Measurements from ENCODE around the gene KIF3A. TPM values are rescaled to one million over a fixed set of nuclear protein-coding genes. Genes with fewer than 3 reads are reported as not detected.
A peak's percentile ranks its signal among the peaks of the same experiment; 100 is the strongest.

Gene KIF3A
- total RNA-seq, 1 donor from 2014 or later: 76.7 TPM

DNA sequence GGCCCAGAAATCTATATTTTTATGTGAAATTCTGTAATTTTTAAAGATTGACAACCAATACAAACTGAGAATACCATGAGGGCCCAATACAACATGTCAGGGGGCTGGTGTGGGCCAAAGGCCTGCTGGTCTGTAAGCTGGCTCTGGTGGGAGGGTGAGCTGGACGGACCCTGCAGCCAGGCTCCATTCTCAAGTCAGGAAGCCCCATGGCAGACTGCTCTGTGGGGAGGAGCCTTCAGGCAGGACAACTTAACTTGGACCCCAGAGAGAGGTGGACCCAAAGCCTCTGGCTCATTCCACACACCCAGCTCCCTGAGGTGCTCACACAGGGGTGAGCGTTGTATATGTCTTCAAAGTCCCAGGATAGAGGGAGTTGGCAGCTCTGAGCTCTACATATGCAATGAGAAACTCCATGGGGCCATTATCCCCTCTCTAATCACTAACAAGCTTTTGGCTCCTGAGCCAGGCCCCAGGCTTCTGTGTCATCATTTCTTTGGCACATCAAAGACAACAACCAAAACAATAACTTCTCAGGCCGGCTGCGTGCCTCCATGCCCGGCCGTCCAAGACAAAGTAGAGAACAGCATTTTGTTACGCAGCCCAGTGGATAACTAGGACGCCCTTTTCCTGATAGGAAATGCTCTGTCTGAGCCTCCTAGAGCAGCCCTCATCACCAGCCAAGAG is 33.3 kb upstream of the KIF3A start:
- peak; percentile 50 for DNase-seq

GRCh38 chr5:132768485-132768868 is 31.1 kb upstream of the KIF3A start:
- no peak for DNase-seq

DNA sequence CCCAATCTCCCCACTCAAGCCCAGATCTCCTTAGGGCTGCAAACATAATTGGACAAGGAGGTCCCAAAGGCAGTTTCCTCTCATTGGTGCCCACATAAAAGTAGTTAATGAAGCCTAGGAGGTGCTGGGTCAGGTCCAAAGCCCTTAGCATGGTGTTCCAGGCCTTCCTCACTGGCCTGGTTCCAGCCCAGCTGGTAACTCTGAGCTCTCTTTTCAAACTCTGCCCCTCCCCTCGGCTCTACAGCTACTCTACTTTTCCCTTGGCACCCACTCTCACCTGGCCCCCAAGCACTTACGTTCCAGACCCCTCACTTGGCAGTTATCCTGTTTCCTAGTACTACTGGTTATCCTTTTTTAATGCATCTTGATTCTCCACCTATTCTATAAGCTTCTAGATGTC is 29.8 kb upstream of the KIF3A start:
- no peak for DNase-seq

DNA sequence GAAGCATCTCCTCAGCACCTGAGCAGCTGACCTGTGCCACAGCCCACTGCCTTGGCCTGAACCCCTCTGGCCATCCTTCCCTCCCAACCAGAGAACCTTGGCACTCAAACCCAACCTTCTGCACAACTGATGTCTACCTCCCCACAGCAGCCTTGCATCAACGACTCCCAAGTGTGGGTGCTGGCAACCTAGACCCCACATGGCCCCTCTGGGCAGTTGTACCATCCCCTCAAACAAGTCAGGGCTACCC is 29.4 kb upstream of the KIF3A start:
- no peak for DNase-seq

- no peak for DNase-seq
These were observed 28.9 kb upstream of the KIF3A start for GRCh38 chr5:132766020-132766805.

DNA sequence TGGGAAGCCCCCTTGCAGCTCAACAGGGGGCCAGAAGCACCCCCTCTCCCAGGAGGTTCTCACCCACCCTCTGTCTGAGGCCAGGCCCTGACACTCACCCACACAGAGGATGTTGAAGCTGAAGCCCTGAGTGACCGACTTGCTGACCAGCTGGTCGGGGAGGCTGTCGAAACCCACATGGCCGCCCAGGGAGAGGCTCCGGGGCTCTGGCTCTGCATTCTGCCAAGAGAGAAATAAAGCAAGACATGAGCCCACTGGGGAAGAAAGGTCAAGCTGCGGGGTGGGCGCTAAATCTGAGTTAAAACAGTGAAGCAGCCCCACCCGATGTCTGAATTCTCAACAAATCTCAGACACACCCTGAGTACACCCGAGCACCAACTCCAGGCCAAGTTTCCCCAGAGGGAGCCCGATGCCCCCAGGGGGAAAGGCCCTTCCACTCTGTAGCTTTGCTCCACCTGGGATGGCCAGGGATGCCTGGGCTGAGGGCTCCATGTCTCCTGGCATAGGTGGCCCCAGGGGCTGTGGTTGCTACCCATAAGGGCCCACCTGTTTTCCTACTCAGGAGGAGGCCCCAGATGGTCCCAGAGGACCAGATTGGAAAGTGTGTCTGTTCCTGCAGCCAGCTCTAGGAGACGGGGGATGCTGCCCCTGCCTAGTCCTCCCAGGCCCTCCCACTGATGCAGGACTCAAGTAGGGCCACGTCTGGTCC is 28.1 kb upstream of the KIF3A start:
- no peak for DNase-seq

- no peak for DNase-seq
These were observed 27.4 kb upstream of the KIF3A start for GRCh38 chr5:132764671-132765238.

DNA sequence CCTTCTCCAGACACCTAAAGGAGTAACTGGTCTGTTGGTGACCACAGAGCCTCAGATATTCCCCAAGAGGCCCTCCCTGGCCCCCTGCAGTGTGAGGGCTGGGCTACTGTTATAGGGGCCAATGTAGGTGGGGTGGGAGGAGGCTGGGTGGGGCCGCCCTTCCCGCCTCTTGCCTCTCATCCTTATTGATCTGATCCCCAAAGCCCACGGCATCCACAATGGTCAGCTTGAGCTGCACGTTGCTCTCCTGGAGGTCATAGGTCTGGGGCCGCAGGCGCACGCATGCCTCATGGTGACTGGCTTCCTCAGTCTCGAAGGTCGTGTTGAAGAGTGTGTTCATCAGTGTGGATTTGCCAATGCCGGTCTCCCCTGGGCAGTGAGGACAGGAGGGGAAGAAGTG is 26.7 kb upstream of the KIF3A start:
- DNase-seq: no peak

DNA sequence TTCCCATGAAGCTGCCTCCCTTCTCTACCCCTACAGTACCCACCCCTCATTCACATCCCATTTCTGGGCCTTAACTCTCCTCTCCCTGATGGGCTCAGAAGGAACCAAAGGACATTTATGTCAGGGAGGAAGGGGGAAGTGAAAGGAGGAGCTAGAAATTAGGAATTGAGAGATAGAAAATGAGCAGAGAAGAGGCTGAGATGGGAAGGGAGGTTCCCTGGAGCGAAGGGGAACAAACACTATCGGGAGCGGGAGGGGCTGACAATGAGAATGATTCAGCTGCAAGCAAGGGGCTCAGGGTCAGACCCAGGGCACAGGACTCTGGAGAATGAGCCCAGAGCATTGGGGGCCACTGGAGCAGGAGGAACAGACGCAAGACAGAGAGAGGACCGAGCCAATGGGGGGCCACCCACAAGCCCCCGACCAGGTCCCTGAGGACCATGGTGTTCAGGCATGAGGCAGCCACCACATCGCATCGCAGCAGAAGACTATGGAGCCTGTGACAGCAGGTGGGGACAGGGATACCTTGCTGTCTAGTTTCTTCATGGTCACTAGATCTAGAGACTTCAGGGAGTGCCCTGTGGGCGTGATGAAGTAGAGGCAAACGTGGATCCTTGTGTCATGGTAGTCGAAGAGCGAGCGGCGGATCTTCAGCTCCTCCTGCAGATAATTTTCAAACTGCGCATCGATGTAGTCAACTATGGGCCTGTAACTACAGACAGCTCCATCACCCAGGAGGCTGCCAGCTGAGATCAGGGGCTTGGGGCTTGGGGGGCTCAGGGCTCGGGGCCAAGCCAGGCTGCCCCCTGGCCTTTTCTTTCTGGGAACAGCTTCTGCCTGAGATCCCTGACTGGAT is 26.1 kb upstream of the KIF3A start:
- DNase-seq: no peak

DNA sequence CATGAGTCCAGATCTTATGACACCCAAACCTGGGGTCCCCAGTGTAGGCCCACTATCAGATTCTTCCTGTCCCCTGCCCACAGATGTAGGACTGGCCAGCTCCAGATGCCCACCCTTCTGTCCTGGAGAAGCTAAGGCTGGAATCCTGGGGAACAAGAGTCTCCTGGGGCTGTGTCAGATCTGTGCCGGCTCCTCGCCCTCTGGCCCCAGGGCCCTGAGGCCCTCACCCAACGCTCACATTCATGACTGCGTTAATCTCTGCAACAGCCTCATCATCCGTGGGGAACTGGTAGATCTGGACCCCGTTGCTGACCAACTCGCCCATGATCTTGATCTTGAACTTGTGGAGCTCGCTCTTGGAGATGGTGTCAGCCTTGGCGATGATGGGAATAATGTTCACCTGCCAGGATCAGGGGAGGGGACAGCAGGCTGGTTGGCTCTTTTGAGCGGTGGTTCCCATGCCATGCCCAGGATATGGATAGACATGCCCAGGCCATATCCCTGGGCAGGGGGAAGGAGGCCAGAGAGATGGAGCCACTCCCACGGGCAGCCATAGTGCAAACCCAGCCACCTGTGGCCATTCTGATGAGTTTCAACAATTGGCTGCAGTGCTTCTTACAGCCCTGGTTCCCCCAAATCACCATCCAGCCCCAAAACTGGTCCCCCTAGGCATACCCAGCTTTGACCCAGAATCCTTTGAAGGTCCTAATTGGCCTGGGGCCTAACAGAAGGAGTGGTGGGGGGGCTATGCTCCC is 25.1 kb upstream of the KIF3A start:
- DNase-seq: no peak

- no peak for DNase-seq
These were observed 24.2 kb upstream of the KIF3A start for GRCh38 chr5:132761321-132762240.

- DNase-seq: no peak
These were observed 23.4 kb upstream of the KIF3A start for GRCh38 chr5:132760601-132761317.

DNA sequence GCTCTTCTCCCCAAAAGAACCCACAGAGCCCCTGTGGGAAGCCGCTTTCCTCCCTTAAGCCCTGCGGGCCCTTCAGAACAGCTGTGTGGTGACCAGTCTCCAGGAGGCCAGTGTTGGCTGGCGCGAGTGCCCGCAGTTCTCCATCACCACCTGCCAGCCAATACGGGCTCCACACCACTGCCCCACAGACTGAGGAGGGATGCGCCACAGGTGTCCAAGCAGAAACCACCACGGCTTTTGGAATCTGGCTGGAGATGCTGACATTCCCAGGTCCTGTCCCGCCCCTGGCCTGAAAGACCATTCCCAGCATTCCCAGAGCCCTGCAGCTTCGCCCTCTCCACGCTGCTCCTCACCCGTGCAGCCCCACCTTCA is 22.7 kb upstream of the KIF3A start:
- no peak for DNase-seq

GRCh38 chr5:132759114-132760048 is 22.0 kb upstream of the KIF3A start:
- DNase-seq: no peak

DNA sequence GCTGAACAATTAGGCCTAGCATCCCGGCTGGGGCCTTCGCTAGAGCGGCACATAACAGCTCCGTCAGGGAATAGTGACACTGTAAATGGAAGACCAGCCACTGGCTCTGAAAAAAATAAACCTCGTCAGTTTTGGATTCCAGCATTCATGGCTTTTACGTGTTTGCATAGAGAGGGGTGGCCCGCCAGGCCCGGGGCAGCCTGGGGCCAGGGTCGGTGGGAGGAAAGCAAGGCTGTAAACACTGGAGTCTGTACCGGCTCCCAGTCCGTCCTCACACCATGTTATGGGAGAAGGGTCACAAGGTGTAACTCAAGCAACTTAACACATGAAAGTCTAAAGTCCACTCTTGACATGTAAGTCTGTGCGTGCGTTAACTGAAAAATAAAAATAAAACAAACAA is 21.1 kb upstream of the KIF3A start:
- no peak for DNase-seq

- no peak for DNase-seq
These were observed 19.2 kb upstream of the KIF3A start for GRCh38 chr5:132756542-132756941.

- DNase-seq: no peak
These were observed 17.6 kb upstream of the KIF3A start for GRCh38 chr5:132754947-132755346.

- DNase-seq: no peak
These were observed 16.8 kb upstream of the KIF3A start for GRCh38 chr5:132754111-132754510.
